DOHH2 (cell line): ENCODE results near the gene CENPT.

Experiments used
- H3F3A ChIP-seq: fragments of 200-600 bp; sonication (generic), shearing (Covaris generic); 2 replicates; pipeline ENCODE4 v1.6.0; 2016; ENCODE audit warnings: antibody characterized with exemption, mild to moderate bottlenecking; ENCODE audit not compliant: control insufficient read depth, insufficient read depth
- H3K27ac ChIP-seq: fragments of 200-600 bp; sonication (generic); 2 replicates; pipeline ENCODE4 v1.5.1; 2014; ENCODE audit warnings: low read depth, mild to moderate bottlenecking, low read length, moderate library complexity
- H3K27me3 ChIP-seq: fragments of 200-600 bp; sonication (generic); 2 replicates; pipeline ENCODE4 v1.6.1; 2014; ENCODE audit warnings: mild to moderate bottlenecking, low read length, mixed read lengths; ENCODE audit not compliant: control insufficient read depth
- H3K36me3 ChIP-seq: fragments of 200-600 bp; sonication (generic); 2 replicates; pipeline ENCODE4 v1.6.1; 2014; ENCODE audit warnings: mild to moderate bottlenecking, low read length, moderate library complexity, mixed read lengths; ENCODE audit not compliant: control insufficient read depth
- H3K4me1 ChIP-seq: fragments of 200-600 bp; sonication (generic); 2 replicates; pipeline ENCODE4 v1.6.1; 2014; ENCODE audit warnings: mild to moderate bottlenecking, low read length, mixed read lengths; ENCODE audit not compliant: control insufficient read depth
- H3K4me2 ChIP-seq: fragments of 200-600 bp; sonication (generic); 2 replicates; pipeline ENCODE4 v1.6.0; 2014; ENCODE audit warnings: mild to moderate bottlenecking, low read length, moderate library complexity
- H3K4me3 ChIP-seq: fragments of 200-600 bp; sonication (generic); 2 replicates; pipeline ENCODE4 v1.5.1; 2014; ENCODE audit warnings: mild to moderate bottlenecking, low read length, mixed read lengths
- H3K79me2 ChIP-seq: fragments of 200-600 bp; sonication (generic); 2 replicates; pipeline ENCODE4 v1.6.1; 2014; ENCODE audit warnings: mild to moderate bottlenecking, low read length, mixed read lengths; ENCODE audit not compliant: control insufficient read depth
- H3K9me2 ChIP-seq: fragments of 200-600 bp; sonication (generic); replicated peaks from 2 replicates; pipeline ENCODE4 v1.6.1; 2014; ENCODE audit warnings: mild to moderate bottlenecking, low read length, mixed read lengths; ENCODE audit not compliant: control insufficient read depth
- H3K9me3 ChIP-seq: fragments of 200-600 bp; sonication (generic); 2 replicates; pipeline ENCODE4 v1.6.1; 2014; ENCODE audit warnings: antibody characterized with exemption, low read length, mixed read lengths; ENCODE audit not compliant: control insufficient read depth, insufficient read depth
- H4K20me1 ChIP-seq: fragments of 200-600 bp; sonication (generic); 2 replicates; pipeline ENCODE4 v1.6.0; 2014; ENCODE audit warnings: low read depth, mild to moderate bottlenecking, antibody characterized with exemption, low read length, moderate library complexity; ENCODE audit not compliant: control insufficient read depth, insufficient read depth
- EZH2phosphoT487 ChIP-seq: fragments of 200-600 bp; sonication (generic); IDR thresholded peaks from 2 replicates; pipeline ENCODE4 v1.6.1; 2017; ENCODE audit warnings: borderline replicate concordance, mild to moderate bottlenecking, antibody characterized with exemption, low read length, moderate library complexity, mixed read lengths
- TF ChIP-seq, protein P1 (sequence below): fragments of 200-600 bp; sonication (generic); IDR thresholded peaks from one replicate; pipeline ENCODE4 v1.5.1; 2014; ENCODE audit warnings: antibody characterized with exemption, mild to moderate bottlenecking, low read depth, low read length; ENCODE audit not compliant: poor library complexity, severe bottlenecking

The CENPT gene

DNA sequence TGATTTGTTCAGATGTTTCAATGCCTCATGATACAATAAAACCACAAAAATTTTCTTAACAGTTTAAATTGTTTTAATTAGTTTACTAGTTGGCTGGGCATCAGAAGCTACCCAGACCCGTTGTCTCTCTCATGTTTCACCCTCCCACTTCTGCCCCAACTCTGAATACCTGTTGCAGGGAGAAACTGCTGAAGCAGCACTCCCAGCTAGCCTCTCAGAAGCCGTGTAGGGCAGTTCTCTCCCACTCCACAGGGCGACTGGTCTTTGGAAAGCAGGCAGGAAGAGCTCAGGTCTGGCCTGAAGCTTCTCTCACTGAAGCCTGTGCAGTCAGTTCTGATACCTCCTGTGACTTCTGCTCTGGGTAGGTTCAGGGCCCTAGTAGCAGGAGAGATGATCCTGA lies 23.8 kb upstream of the CENPT start:
- H3K36me3 ChIP-seq: peaks cover 56% of the 10 kb centered on the region
- no peaks in the 10 kb centered on the region for H3K9me3 ChIP-seq
- no peak overlapping the region for H3K27ac ChIP-seq
- no peak for TF ChIP-seq EZH2phosphoT487
- TF ChIP-seq, protein P1, sequence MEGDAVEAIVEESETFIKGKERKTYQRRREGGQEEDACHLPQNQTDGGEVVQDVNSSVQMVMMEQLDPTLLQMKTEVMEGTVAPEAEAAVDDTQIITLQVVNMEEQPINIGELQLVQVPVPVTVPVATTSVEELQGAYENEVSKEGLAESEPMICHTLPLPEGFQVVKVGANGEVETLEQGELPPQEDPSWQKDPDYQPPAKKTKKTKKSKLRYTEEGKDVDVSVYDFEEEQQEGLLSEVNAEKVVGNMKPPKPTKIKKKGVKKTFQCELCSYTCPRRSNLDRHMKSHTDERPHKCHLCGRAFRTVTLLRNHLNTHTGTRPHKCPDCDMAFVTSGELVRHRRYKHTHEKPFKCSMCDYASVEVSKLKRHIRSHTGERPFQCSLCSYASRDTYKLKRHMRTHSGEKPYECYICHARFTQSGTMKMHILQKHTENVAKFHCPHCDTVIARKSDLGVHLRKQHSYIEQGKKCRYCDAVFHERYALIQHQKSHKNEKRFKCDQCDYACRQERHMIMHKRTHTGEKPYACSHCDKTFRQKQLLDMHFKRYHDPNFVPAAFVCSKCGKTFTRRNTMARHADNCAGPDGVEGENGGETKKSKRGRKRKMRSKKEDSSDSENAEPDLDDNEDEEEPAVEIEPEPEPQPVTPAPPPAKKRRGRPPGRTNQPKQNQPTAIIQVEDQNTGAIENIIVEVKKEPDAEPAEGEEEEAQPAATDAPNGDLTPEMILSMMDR: no peak
- no peaks in the 10 kb centered on the region for H3K9me2 ChIP-seq
- H3K79me2 ChIP-seq: peaks cover 34% of the 10 kb centered on the region
- no peak overlapping the region for H3K4me2 ChIP-seq
- H3K4me3 ChIP-seq: no peak overlapping the region
- H3K4me1 ChIP-seq: peaks cover 22% of the 10 kb centered on the region
- no peaks in the 10 kb centered on the region for H3K27me3 ChIP-seq
- peaks cover 4% of the 10 kb centered on the region; the same call in 1 of the 2 replicates for H4K20me1 ChIP-seq
- peaks cover 18% of the 10 kb centered on the region for H3F3A ChIP-seq

DNA sequence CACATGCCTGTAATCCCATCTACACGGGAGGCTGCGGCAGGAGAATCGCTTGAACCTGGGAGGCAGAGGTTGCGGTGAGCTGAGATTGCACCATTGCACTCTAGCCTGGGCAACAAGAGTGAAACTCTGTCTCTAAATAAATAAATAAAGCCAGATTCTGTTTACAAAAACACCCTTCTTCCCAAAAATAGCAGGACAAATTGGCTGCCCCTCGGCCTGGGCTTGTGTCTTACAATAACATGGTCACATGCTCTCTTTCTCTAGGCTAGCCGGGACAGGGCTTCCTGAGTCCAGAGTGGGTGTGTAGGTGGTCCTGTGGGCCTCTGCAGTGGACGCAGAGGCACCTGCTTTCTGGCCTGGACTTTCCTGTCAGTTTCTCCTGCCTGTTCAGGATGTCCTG lies 22.2 kb upstream of the CENPT start:
- Histone ChIP-seq H3K4me1 (peaks cover 16% of the 10 kb centered on the region), H3K79me2 (peaks cover 26% of the 10 kb centered on the region), H3K36me3 (peaks cover 56% of the 10 kb centered on the region), H3K4me2 (no peak overlapping the region), H3K4me3 (no peak overlapping the region), H3F3A (peaks cover 18% of the 10 kb centered on the region), H3K27me3 (no peaks in the 10 kb centered on the region), H3K27ac (no peak overlapping the region), H3K9me2 (no peaks in the 10 kb centered on the region), H4K20me1 (no peaks in the 10 kb centered on the region), H3K9me3 (no peaks in the 10 kb centered on the region)
- TF ChIP-seq, protein P1: no peak
- TF ChIP-seq EZH2phosphoT487: no peak

DNA sequence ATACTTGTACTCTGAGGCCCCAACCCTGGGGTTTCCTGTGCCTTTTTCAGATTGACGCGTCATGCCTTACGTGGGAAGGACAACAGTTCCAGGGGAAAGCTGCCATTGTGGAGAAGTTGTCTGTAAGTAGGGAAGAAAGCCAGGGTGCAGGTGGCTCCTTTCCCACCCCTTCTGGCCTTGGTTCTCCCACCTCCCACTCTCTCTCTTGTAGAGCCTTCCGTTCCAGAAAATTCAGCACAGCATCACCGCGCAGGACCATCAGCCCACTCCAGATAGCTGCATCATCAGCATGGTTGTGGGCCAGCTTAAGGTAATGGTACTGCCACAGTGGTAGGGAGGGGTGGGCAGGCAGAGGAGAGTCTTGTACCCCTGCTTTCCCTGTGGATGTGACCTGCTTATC lies 20.8 kb upstream of the CENPT start:
- H3K79me2 ChIP-seq: peaks cover 24% of the 10 kb centered on the region
- no peak overlapping the region for H3K4me3 ChIP-seq
- H3K9me3 ChIP-seq: no peaks in the 10 kb centered on the region
- H3K27ac ChIP-seq: no peak overlapping the region
- no peaks in the 10 kb centered on the region for H3K27me3 ChIP-seq
- TF ChIP-seq EZH2phosphoT487: no peak
- TF ChIP-seq, protein P1: no peak
- no peaks in the 10 kb centered on the region for H4K20me1 ChIP-seq
- H3K4me1 ChIP-seq: peaks cover 7% of the 10 kb centered on the region
- H3F3A ChIP-seq: peaks cover 18% of the 10 kb centered on the region
- peaks cover 59% of the 10 kb centered on the region for H3K36me3 ChIP-seq
- H3K9me2 ChIP-seq: no peaks in the 10 kb centered on the region
- H3K4me2 ChIP-seq: no peak overlapping the region
